Measurements from ENCODE around the gene RIPOR3.
"Not testable (repeated sequence)": the region's sequence is repeated elsewhere in the genome, so short reads cannot be mapped to it uniquely, and the experiment has no call there.

RIPOR3 gene

GRCh38 chr20:50607436-50607835 lies 83.9 kb downstream of the RIPOR3 start:
- DNase-seq (ENCODE audit: low spot score): no peak

- no peak for DNase-seq (ENCODE audit: low spot score)
These were observed 86.2 kb downstream of the RIPOR3 start for GRCh38 chr20:50605136-50605535.

GRCh38 chr20:50604451-50604850 lies 86.9 kb downstream of the RIPOR3 start:
- no peak for DNase-seq (ENCODE audit: low spot score)

GRCh38 chr20:50602432-50603088 lies 88.8 kb downstream of the RIPOR3 start:
- DNase-seq (ENCODE audit: low spot score): no peak

GRCh38 chr20:50601511-50602431 lies 89.6 kb downstream of the RIPOR3 start:
- DNase-seq (ENCODE audit: low spot score): no peak

- DNase-seq (ENCODE audit: low spot score): no peak
These were observed 91.0 kb downstream of the RIPOR3 start for GRCh38 chr20:50600281-50600895.

GRCh38 chr20:50598768-50599167 lies 92.6 kb downstream of the RIPOR3 start:
- DNase-seq (ENCODE audit: low spot score): not testable (repeated sequence)

- DNase-seq (ENCODE audit: low spot score): no peak
These were observed 93.3 kb downstream of the RIPOR3 start for GRCh38 chr20:50598074-50598473.

GRCh38 chr20:50597406-50597969 lies 93.9 kb downstream of the RIPOR3 start:
- no peak for DNase-seq (ENCODE audit: low spot score)

GRCh38 chr20:50596694-50597021 lies 94.7 kb downstream of the RIPOR3 start:
- DNase-seq (ENCODE audit: low spot score): no peak

GRCh38 chr20:50595988-50596693 lies 95.2 kb downstream of the RIPOR3 start:
- DNase-seq (ENCODE audit: low spot score): no peak

GRCh38 chr20:50595433-50595895 lies 95.9 kb downstream of the RIPOR3 start:
- DNase-seq (ENCODE audit: low spot score): no peak

GRCh38 chr20:50594591-50595432 lies 96.5 kb downstream of the RIPOR3 start:
- no peak for DNase-seq (ENCODE audit: low spot score)

- DNase-seq (ENCODE audit: low spot score): no peak
These were observed 97.1 kb downstream of the RIPOR3 start for GRCh38 chr20:50594231-50594590.

- DNase-seq (ENCODE audit: low spot score): no peak
These were observed 98.4 kb downstream of the RIPOR3 start for GRCh38 chr20:50593005-50593335.

- no peak for DNase-seq (ENCODE audit: low spot score)
These were observed 98.9 kb downstream of the RIPOR3 start for GRCh38 chr20:50592282-50593004.

GRCh38 chr20:50591233-50591852 lies 100.0 kb downstream of the RIPOR3 start:
- no peak for DNase-seq (ENCODE audit: low spot score)

- DNase-seq (ENCODE audit: low spot score): no peak
These were observed 101.0 kb downstream of the RIPOR3 start for GRCh38 chr20:50590348-50590664.

- DNase-seq (ENCODE audit: low spot score): no peak
These were observed 101.6 kb downstream of the RIPOR3 start for GRCh38 chr20:50589548-50590347.
